ENCODE data around the gene SLC39A3. TPM values are rescaled to one million over a fixed set of nuclear protein-coding genes. Genes with fewer than 3 reads are reported as not detected.

SLC39A3 gene
- total RNA-seq, 1 experiment from 2014 or later: 46.6 TPM

DNA sequence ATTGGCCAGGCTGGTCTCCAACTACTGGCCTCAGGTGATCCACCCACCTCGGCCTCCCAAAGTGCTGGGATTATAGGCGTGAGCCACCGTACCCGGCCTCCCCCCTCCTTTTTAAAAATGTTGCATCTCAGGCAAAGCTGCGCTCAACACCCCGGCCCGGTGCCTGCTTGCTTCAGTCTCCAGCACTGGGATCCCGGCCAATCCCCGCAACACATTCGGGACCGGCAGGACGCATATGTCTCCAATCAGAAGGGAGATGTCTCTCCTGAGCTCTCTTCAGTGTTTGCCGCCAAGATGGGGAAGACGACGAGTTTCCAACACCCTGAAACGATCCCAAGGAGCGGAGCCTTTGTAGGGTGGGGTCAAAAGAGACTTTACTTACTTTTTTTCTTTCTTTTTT lies 53.5 kb downstream of the SLC39A3 start:
- no peaks in the 10 kb centered on the region for H3K36me3 ChIP-seq (ENCODE audit: control insufficient read depth, insufficient read depth, low read length)
- intact Hi-C loops (cut with micrococcal nuclease; ENCODE audit: unreplicated experiment) (no loop called here), in situ Hi-C loops (cut with HindIII; ENCODE audit: low pct_unique_long_range_greater_than_20kb, low sequenced_read_pairs) (no loop called here)
- no peaks in the 10 kb centered on the region for H3K4me1 ChIP-seq (ENCODE audit: control insufficient read depth, insufficient read depth, low read length)
- H3K27me3 ChIP-seq (ENCODE audit: control insufficient read depth, insufficient read depth, low read length): no peaks in the 10 kb centered on the region
- no peak overlapping the region for H3K4me3 ChIP-seq (ENCODE audit: low read depth in 2 of 2, low read length in 2 of 2)
- ATAC-seq (no peak), DNase-seq (ENCODE audit: low read depth, low spot score) (no peak)
- TF ChIP-seq TCF7L2 (IDR thresholded peaks at IDR 0.05; ENCODE audit: low read depth, low read length) (no peak), SIN3A (IDR thresholded peaks at IDR 0.05; ENCODE audit: borderline replicate concordance, insufficient read depth, low read depth, low read length) (no peak), POLR2AphosphoS5 (IDR thresholded peaks at IDR 0.05; ENCODE audit: low read depth, low read length) (no peak)
- TF ChIP-seq, protein P1, sequence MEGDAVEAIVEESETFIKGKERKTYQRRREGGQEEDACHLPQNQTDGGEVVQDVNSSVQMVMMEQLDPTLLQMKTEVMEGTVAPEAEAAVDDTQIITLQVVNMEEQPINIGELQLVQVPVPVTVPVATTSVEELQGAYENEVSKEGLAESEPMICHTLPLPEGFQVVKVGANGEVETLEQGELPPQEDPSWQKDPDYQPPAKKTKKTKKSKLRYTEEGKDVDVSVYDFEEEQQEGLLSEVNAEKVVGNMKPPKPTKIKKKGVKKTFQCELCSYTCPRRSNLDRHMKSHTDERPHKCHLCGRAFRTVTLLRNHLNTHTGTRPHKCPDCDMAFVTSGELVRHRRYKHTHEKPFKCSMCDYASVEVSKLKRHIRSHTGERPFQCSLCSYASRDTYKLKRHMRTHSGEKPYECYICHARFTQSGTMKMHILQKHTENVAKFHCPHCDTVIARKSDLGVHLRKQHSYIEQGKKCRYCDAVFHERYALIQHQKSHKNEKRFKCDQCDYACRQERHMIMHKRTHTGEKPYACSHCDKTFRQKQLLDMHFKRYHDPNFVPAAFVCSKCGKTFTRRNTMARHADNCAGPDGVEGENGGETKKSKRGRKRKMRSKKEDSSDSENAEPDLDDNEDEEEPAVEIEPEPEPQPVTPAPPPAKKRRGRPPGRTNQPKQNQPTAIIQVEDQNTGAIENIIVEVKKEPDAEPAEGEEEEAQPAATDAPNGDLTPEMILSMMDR (IDR thresholded peaks at IDR 0.05): no peak
- TF ChIP-seq, protein P2, sequence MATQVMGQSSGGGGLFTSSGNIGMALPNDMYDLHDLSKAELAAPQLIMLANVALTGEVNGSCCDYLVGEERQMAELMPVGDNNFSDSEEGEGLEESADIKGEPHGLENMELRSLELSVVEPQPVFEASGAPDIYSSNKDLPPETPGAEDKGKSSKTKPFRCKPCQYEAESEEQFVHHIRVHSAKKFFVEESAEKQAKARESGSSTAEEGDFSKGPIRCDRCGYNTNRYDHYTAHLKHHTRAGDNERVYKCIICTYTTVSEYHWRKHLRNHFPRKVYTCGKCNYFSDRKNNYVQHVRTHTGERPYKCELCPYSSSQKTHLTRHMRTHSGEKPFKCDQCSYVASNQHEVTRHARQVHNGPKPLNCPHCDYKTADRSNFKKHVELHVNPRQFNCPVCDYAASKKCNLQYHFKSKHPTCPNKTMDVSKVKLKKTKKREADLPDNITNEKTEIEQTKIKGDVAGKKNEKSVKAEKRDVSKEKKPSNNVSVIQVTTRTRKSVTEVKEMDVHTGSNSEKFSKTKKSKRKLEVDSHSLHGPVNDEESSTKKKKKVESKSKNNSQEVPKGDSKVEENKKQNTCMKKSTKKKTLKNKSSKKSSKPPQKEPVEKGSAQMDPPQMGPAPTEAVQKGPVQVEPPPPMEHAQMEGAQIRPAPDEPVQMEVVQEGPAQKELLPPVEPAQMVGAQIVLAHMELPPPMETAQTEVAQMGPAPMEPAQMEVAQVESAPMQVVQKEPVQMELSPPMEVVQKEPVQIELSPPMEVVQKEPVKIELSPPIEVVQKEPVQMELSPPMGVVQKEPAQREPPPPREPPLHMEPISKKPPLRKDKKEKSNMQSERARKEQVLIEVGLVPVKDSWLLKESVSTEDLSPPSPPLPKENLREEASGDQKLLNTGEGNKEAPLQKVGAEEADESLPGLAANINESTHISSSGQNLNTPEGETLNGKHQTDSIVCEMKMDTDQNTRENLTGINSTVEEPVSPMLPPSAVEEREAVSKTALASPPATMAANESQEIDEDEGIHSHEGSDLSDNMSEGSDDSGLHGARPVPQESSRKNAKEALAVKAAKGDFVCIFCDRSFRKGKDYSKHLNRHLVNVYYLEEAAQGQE (IDR thresholded peaks at IDR 0.05; ENCODE audit: insufficient read depth in 1 of 2, low read depth in 2 of 2, low read length in 1 of 2): no peak
- BruUV-seq (replicated peaks): no TSS peak
- CTCF ChIA-PET: interaction anchor here (0.6 to 0.7 kb wide), 2 partner anchors 301 to 848 kb away, joined by 5 to 6 read pairs; no protein-coding TSS in a partner anchor
- H3K9me3 ChIP-seq (ENCODE audit: control insufficient read depth, insufficient read depth, low read depth, low read length): no peaks in the 10 kb centered on the region
- H3K27ac ChIP-seq (ENCODE audit: low read length): no peak overlapping the region
- POLR2A ChIA-PET: no interaction called here

DNA sequence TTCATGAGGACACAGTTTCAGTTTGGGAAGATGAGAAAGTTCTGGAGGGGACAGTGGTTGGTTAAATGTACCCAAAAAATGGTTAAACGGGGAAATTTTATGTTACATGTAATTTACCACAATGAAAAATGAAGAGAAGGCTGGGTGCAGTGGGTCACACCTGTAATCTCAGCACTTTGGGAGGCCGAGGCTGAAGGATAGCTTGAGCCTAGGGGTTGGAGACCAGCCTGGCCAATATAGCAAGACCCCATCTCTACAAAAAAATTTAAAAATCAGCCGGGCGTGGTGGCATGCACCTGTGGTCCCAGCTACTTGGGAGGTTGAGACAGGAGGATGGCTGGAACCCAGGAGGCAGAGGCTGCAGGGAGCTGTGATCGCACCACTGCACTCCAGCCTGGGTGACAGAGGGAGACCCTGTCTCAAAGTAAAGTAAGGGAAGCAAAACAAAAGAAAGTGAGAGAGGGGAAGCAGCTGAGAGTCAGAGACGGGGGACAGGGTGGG lies 54.6 kb downstream of the SLC39A3 start:
- Histone ChIP-seq H3K9me3 (ENCODE audit: control insufficient read depth, insufficient read depth, low read depth, low read length) (no peaks in the 10 kb centered on the region), H3K27me3 (ENCODE audit: control insufficient read depth, insufficient read depth, low read length) (no peaks in the 10 kb centered on the region), H3K4me1 (ENCODE audit: control insufficient read depth, insufficient read depth, low read length) (no peaks in the 10 kb centered on the region), H3K4me3 (ENCODE audit: low read depth in 2 of 2, low read length in 2 of 2) (no peak overlapping the region), H3K27ac (ENCODE audit: low read length) (no peak overlapping the region), H3K36me3 (ENCODE audit: control insufficient read depth, insufficient read depth, low read length) (no peaks in the 10 kb centered on the region)
- TF ChIP-seq TCF7L2 (IDR thresholded peaks at IDR 0.05; ENCODE audit: low read depth, low read length) (no peak), SIN3A (IDR thresholded peaks at IDR 0.05; ENCODE audit: borderline replicate concordance, insufficient read depth, low read depth, low read length) (no peak), POLR2AphosphoS5 (IDR thresholded peaks at IDR 0.05; ENCODE audit: low read depth, low read length) (no peak)
- ChIA-PET CTCF (no interaction called here), POLR2A (no interaction called here)
- no TSS peak for BruUV-seq (replicated peaks)
- intact Hi-C loops (cut with micrococcal nuclease; ENCODE audit: unreplicated experiment) (no loop called here), in situ Hi-C loops (cut with HindIII; ENCODE audit: low pct_unique_long_range_greater_than_20kb, low sequenced_read_pairs) (no loop called here)
- ATAC-seq (no peak), DNase-seq (ENCODE audit: low read depth, low spot score) (no peak)

DNA sequence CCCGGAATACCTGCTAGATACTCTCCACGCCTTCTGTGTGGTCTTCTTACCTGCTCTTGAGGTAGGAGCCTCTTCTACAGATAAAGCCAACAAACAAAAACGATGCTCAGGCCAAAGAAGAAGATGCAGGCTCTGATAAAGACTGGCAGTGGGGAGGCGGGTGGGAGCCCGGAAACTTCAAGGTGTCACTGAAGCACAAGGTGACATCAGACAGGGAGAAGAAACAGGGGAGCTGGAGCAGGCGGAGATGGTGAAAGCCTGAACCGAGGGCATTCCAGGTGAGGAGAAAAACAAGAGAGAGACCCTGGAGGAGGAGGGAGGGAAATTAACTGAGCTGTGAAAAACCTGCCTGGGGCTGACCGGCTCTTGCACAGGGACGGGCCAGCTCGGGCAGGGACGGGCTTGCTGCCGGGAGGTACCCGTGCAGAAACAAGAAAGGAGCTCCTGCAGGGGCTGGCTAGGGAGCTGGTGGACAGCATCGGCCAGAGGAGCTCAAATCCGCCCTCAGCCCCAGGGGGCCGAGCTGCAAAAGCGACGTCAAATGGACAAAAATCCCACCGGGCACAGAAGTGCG lies 56.3 kb downstream of the SLC39A3 start:
- intact Hi-C loops (cut with micrococcal nuclease; ENCODE audit: unreplicated experiment): no loop called here
- no peak for ATAC-seq
- H3K4me1 ChIP-seq (ENCODE audit: control insufficient read depth, insufficient read depth, low read length): no peaks in the 10 kb centered on the region
- H3K4me3 ChIP-seq (ENCODE audit: low read depth in 2 of 2, low read length in 2 of 2): no peak overlapping the region
- DNase-seq (ENCODE audit: low read depth, low spot score): no peak
- H3K27ac ChIP-seq (ENCODE audit: low read length): no peak overlapping the region
- POLR2A ChIA-PET: no interaction called here
- TF ChIP-seq, protein P1 (IDR thresholded peaks at IDR 0.05): no peak
- TF ChIP-seq POLR2AphosphoS5 (IDR thresholded peaks at IDR 0.05; ENCODE audit: low read depth, low read length) (no peak), SIN3A (IDR thresholded peaks at IDR 0.05; ENCODE audit: borderline replicate concordance, insufficient read depth, low read depth, low read length) (no peak), TCF7L2 (IDR thresholded peaks at IDR 0.05; ENCODE audit: low read depth, low read length) (no peak)
- TF ChIP-seq, protein P2 (IDR thresholded peaks at IDR 0.05; ENCODE audit: insufficient read depth in 1 of 2, low read depth in 2 of 2, low read length in 1 of 2): no peak
- no peaks in the 10 kb centered on the region for H3K27me3 ChIP-seq (ENCODE audit: control insufficient read depth, insufficient read depth, low read length)
- no peaks in the 10 kb centered on the region for H3K36me3 ChIP-seq (ENCODE audit: control insufficient read depth, insufficient read depth, low read length)
- in situ Hi-C loops (cut with HindIII; ENCODE audit: low pct_unique_long_range_greater_than_20kb, low sequenced_read_pairs): no loop called here
- no TSS peak for BruUV-seq (replicated peaks)
- CTCF ChIA-PET: no interaction called here
- no peaks in the 10 kb centered on the region for H3K9me3 ChIP-seq (ENCODE audit: control insufficient read depth, insufficient read depth, low read depth, low read length)
